ACC112 (cell line): ENCODE measurements around the gene DR1.

Source experiments
- H2AFZ ChIP-seq: fragments of 200-600 bp; sonication (generic); one replicate; pipeline ENCODE4 v1.6.0; 2017; ENCODE audit warnings: antibody characterized with exemption, low read length; ENCODE audit not compliant: unreplicated experiment
- H3K27ac ChIP-seq: fragments of 200-600 bp; sonication (generic); 2 replicates; pipeline ENCODE4 v1.5.1; 2014; ENCODE audit warnings: low read depth, mild to moderate bottlenecking, antibody characterized with exemption, low read length, moderate library complexity
- H3K27me3 ChIP-seq: fragments of 200-600 bp; sonication (generic); 2 replicates; pipeline ENCODE4 v1.6.1; 2014; ENCODE audit warnings: mild to moderate bottlenecking, antibody characterized with exemption, low read length, moderate library complexity, mixed read lengths; ENCODE audit not compliant: insufficient read depth
- H3K36me3 ChIP-seq: fragments of 200-600 bp; sonication (generic); 2 replicates; pipeline ENCODE4 v1.6.1; 2016; ENCODE audit warnings: mild to moderate bottlenecking, antibody characterized with exemption, low read length, moderate library complexity, mixed read lengths; ENCODE audit not compliant: insufficient read depth
- H3K4me1 ChIP-seq: fragments of 200-600 bp; sonication (generic); one replicate; pipeline ENCODE4 v1.6.1; 2016; ENCODE audit warnings: low read length, mixed read lengths; ENCODE audit not compliant: insufficient read depth, unreplicated experiment, control insufficient read depth
- H3K4me3 ChIP-seq: fragments of 200-600 bp; sonication (generic); 2 replicates; pipeline ENCODE4 v1.5.1; 2014; ENCODE audit warnings: mild to moderate bottlenecking, low read depth, low read length
- H3K79me2 ChIP-seq: fragments of 200-600 bp; sonication (generic); one replicate; pipeline ENCODE4 v1.6.0; 2016; ENCODE audit warnings: low read length; ENCODE audit not compliant: control insufficient read depth, unreplicated experiment, insufficient read depth

The DR1 gene

GRCh38 chr1:93323185-93323820, 22.4 kb upstream of the DR1 start:
- Histone ChIP-seq H3K36me3 (no peaks in the 10 kb centered on the region), H3K27ac (no peak overlapping the region), H3K4me3 (no peak overlapping the region), H3K27me3 (no peaks in the 10 kb centered on the region), H3K79me2 (no peaks in the 10 kb centered on the region), H3K4me1 (peaks cover 18% of the 10 kb centered on the region), H2AFZ (no peak overlapping the region)

- Histone ChIP-seq H3K4me3 (peak overlapping the region; percentile 59), H3K36me3 (no peaks in the 10 kb centered on the region), H2AFZ (peak overlapping the region; percentile 78), H3K79me2 (no peaks in the 10 kb centered on the region), H3K27ac (peak overlapping the region; percentile 89), H3K4me1 (peaks cover 18% of the 10 kb centered on the region), H3K27me3 (no peaks in the 10 kb centered on the region)
These were observed 20.9 kb upstream of the DR1 start for GRCh38 chr1:93324486-93325464.

- H3K79me2 ChIP-seq = no peaks in the 10 kb centered on the region
- peaks cover 16% of the 10 kb centered on the region for H3K4me1 ChIP-seq
- no peaks in the 10 kb centered on the region for H3K36me3 ChIP-seq
- no peak overlapping the region for H3K4me3 ChIP-seq
- H3K27me3 ChIP-seq = no peaks in the 10 kb centered on the region
- H2AFZ ChIP-seq = no peak overlapping the region
- no peak overlapping the region for H3K27ac ChIP-seq
These were observed 16.6 kb upstream of the DR1 start for GRCh38 chr1:93328809-93329760.

- Histone ChIP-seq H3K4me3 (no peak overlapping the region), H3K27ac (no peak overlapping the region), H3K79me2 (no peaks in the 10 kb centered on the region), H3K36me3 (no peaks in the 10 kb centered on the region), H3K27me3 (no peaks in the 10 kb centered on the region), H3K4me1 (peaks cover 6% of the 10 kb centered on the region), H2AFZ (no peak overlapping the region)
These were observed 15.5 kb upstream of the DR1 start for GRCh38 chr1:93330196-93330595.

GRCh38 chr1:93330617-93331016, 15.1 kb upstream of the DR1 start:
- H3K27ac ChIP-seq = no peak overlapping the region
- no peak overlapping the region for H3K4me3 ChIP-seq
- H3K27me3 ChIP-seq = no peaks in the 10 kb centered on the region
- H3K4me1 ChIP-seq = peaks cover 2% of the 10 kb centered on the region
- H3K79me2 ChIP-seq = no peaks in the 10 kb centered on the region
- H3K36me3 ChIP-seq = no peaks in the 10 kb centered on the region
- H2AFZ ChIP-seq = no peak overlapping the region

GRCh38 chr1:93331412-93331811, 14.3 kb upstream of the DR1 start:
- Histone ChIP-seq H3K36me3 (no peaks in the 10 kb centered on the region), H3K4me3 (no peak overlapping the region), H2AFZ (no peak overlapping the region), H3K4me1 (no peaks in the 10 kb centered on the region), H3K27ac (no peak overlapping the region), H3K79me2 (no peaks in the 10 kb centered on the region), H3K27me3 (no peaks in the 10 kb centered on the region)

GRCh38 chr1:93332368-93332767, 13.3 kb upstream of the DR1 start:
- no peaks in the 10 kb centered on the region for H3K79me2 ChIP-seq
- H3K36me3 ChIP-seq = no peaks in the 10 kb centered on the region
- H3K27ac ChIP-seq = no peak overlapping the region
- H3K27me3 ChIP-seq = no peaks in the 10 kb centered on the region
- H3K4me1 ChIP-seq = no peaks in the 10 kb centered on the region
- H3K4me3 ChIP-seq = no peak overlapping the region
- H2AFZ ChIP-seq = no peak overlapping the region

- peaks cover 4% of the 10 kb centered on the region; the same call in 1 of the 2 replicates for H3K36me3 ChIP-seq
- peak overlapping the region; percentile 42; the same call in 1 of the 2 replicates for H3K4me3 ChIP-seq
- peak overlapping the region; percentile 82 for H3K27ac ChIP-seq
- peaks cover 37% of the 10 kb centered on the region for H3K4me1 ChIP-seq
- peak overlapping the region; percentile 46 for H2AFZ ChIP-seq
- no peaks in the 10 kb centered on the region for H3K27me3 ChIP-seq
- no peaks in the 10 kb centered on the region for H3K79me2 ChIP-seq
These were observed 7.1 kb upstream of the DR1 start for GRCh38 chr1:93338387-93339146.

GRCh38 chr1:93339171-93339697, 6.5 kb upstream of the DR1 start:
- Histone ChIP-seq H3K27me3 (no peaks in the 10 kb centered on the region), H2AFZ (peak overlapping the region; percentile 36)

More at GRCh38 chr1:93339171-93339697, 6.5 kb upstream of the DR1 start:
- Histone ChIP-seq H3K4me1 (peaks cover 37% of the 10 kb centered on the region), H3K36me3 (peaks cover 4% of the 10 kb centered on the region; the same call in 1 of the 2 replicates), H3K79me2 (peaks cover 2% of the 10 kb centered on the region), H3K27ac (peak overlapping the region; percentile 82), H3K4me3 (peak overlapping the region; percentile 42; the same call in 1 of the 2 replicates)
